Mesodermal cell (in vitro differentiated cells): Measurements from ENCODE around the gene GNPDA2.

ENCODE experiments used
- H3K27ac ChIP-seq: 2 replicates; pipeline ENCODE4 v1.7.0; 2013; ENCODE audit warnings: mild to moderate bottlenecking, low read depth, low read length, moderate library complexity; ENCODE audit not compliant: severe bottlenecking
- H3K36me3 ChIP-seq: 2 replicates; pipeline ENCODE4 v1.7.1; 2013; ENCODE audit warnings: mild to moderate bottlenecking, low read length, moderate library complexity; ENCODE audit not compliant: control insufficient read depth, insufficient read depth
- H3K4me1 ChIP-seq: one replicate; pipeline ENCODE4 v1.7.1; 2013; ENCODE audit warnings: mild to moderate bottlenecking, low read length; ENCODE audit not compliant: insufficient read depth, control insufficient read depth, poor library complexity, severe bottlenecking
- H3K4me3 ChIP-seq: 2 replicates; pipeline ENCODE4 v1.7.0; 2013; ENCODE audit warnings: low read length, control low read depth, mild to moderate bottlenecking; ENCODE audit not compliant: insufficient read depth, poor library complexity, severe bottlenecking; ENCODE audit errors: extremely low read depth
- H3K9me3 ChIP-seq: 2 replicates; pipeline ENCODE4 v1.7.1; 2013; ENCODE audit warnings: mild to moderate bottlenecking, low read length, moderate library complexity; ENCODE audit not compliant: control insufficient read depth
- WGBS, 2 experiments: methylation state at CpG; one replicate each; pipeline ENCODE4 v1.1.5; 2013; ENCODE audit warnings: missing lambda C conversion rate in 2 of 2; ENCODE audit not compliant: insufficient coverage in 2 of 2; 5-methylcytosine and 5-hydroxymethylcytosine counted together

GNPDA2 gene

DNA sequence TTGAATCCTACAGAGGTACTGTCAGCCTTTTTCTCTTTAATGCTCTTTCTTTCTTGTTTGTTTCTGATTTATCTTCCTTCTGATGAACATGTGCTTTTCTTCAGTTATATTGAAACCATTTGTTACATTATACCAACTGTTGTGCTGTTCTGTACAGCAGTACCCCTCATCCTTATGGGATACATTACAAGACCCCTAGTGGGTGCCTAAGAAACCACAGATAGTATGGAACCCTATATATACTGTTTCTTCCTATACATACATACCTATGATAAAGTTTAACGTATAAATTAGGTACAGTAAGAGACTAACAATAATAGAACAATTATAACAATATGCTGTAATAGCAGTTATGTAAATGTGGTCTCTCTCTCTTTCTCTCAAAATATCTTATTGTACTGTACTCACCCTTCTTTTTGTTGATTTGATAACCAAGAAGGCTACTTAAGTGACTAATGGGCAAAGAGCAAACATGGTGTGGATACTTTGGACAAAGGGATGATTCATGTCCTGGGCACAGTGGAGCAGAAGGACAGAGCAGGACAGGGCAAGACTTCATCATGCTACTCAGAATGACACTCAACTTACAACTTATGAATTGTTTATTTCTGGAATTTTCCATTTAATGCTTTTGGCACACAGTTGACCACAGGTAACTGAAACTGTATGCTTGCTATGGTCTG, 64.3 kb downstream of the GNPDA2 start:
- Histone ChIP-seq H3K27ac (no peak overlapping the region), H3K36me3 (no peaks in the 10 kb centered on the region), H3K4me1 (no peaks in the 10 kb centered on the region), H3K9me3 (no peaks in the 10 kb centered on the region), H3K4me3 (no peak overlapping the region)
- no CpG with 5 or more reads among the region's 1 CpG for WGBS, 2 experiments

DNA sequence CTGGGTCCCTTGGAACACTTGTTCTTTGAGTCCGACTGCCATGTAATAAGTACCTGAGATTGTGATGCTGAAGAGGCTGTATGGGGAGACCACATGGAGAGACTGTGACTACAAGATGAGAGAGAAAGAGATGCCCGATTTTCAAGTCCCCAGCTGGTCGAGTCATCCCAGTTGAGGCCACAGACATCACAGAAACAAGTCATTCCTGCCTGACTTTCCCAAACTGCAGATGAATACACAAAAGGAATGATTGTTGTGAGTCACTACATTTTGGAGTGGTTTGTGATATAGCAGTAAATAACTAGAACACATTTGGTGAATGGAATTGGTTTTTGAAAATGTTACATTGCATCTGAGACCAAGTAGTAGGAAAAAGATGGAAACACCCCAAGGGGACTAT, 66.0 kb downstream of the GNPDA2 start:
- H3K27ac ChIP-seq = no peak overlapping the region
- H3K4me3 ChIP-seq = no peak overlapping the region
- no peaks in the 10 kb centered on the region for H3K36me3 ChIP-seq
- H3K9me3 ChIP-seq = no peaks in the 10 kb centered on the region
- WGBS, 2 experiments = 0% methylated on average over 1 of the region's 3 CpGs
- no peaks in the 10 kb centered on the region for H3K4me1 ChIP-seq

DNA sequence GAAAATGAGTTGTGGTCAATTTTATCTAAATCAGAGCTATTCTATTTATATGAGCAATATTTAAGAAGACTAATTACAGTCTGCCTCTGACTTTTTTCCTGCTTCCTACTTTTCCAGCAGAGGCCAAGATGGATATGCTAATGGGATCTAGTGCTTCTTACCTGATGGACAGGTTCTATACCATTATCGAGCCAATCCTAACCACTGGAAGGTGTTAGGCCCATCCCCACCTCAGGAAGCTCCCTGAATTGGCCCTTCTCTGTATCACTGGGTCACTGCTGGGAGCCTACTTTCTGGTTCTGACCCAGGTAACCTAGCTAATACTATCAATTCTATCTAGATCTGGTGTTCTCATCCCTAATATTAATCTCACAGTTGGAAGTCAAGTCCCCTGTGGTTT, 74.4 kb downstream of the GNPDA2 start:
- Histone ChIP-seq H3K4me1 (no peaks in the 10 kb centered on the region), H3K27ac (no peak overlapping the region), H3K4me3 (no peak overlapping the region), H3K9me3 (no peaks in the 10 kb centered on the region), H3K36me3 (no peaks in the 10 kb centered on the region)
- WGBS, 2 experiments = 80 to 86% methylated on average over 1 of the region's 1 CpG
